SH-SY5Y (cell line): Measurements from ENCODE around the gene USP32.

ENCODE experiments used
- GATA2 ChIP-seq: IDR thresholded peaks from 2 replicates; pipeline ENCODE4 v1.6.1; 2011; ENCODE audit warnings: mild to moderate bottlenecking, low read depth, low read length
- GATA3 ChIP-seq: IDR thresholded peaks from 2 replicates; pipeline ENCODE4 v1.6.1; 2011; ENCODE audit warnings: low read depth, mild to moderate bottlenecking, low read length, moderate library complexity

DNA sequence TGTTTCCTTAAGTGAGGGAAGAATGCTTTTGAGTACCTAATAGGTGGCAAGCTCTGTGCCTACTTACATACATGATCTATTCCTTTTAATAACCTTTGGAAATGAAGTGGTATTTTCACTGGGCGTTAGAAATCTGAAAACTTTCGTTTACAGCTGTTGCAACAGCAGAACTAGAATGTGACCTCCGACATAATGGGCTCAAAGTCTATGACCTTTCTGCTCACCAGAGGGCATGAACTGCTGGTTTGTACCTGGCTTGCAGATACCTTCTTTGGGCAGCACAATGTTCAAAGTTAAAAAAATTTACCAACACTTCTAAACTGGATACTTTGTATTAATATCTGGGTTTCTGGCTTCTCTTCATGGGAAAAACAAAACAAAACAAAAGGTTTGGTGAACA is 217.9 kb downstream of the USP32 start:
- TF ChIP-seq GATA3 (no peak), GATA2 (no peak)
